HEK293 (cell line): ENCODE results near the gene MEX3A.

Experiments used
- GLIS2 ChIP-seq: fragments of 450-650 bp; formaldehyde crosslinking; IDR thresholded peaks from 2 replicates; pipeline ENCODE4 v1.5.1; 2016; ENCODE audit warnings: missing biosample characterization, missing genetic modification characterization
- KLF10 ChIP-seq: fragments of 450-650 bp; IDR thresholded peaks from 2 replicates; pipeline ENCODE4 v1.5.1; 2018; ENCODE audit warnings: missing biosample characterization, mild to moderate bottlenecking, missing genetic modification characterization
- KLF9 ChIP-seq: fragments of 450-650 bp; formaldehyde crosslinking; IDR thresholded peaks from 2 replicates; pipeline ENCODE4 v1.5.1; 2016; ENCODE audit warnings: missing biosample characterization, missing genetic modification characterization, low read depth
- SCRT1 ChIP-seq: fragments of 450-650 bp; formaldehyde crosslinking; IDR thresholded peaks from 2 replicates; pipeline ENCODE4 v1.5.1; 2016; ENCODE audit warnings: missing biosample characterization, missing genetic modification characterization, borderline replicate concordance
- ZBTB20 ChIP-seq: fragments of 450-650 bp; formaldehyde crosslinking; IDR thresholded peaks from 2 replicates; pipeline ENCODE4 v1.5.1; 2016; ENCODE audit warnings: missing biosample characterization, missing genetic modification characterization
- ZBTB21 ChIP-seq: fragments of 450-650 bp; formaldehyde crosslinking; IDR thresholded peaks from 2 replicates; pipeline ENCODE4 v1.5.1; 2017; ENCODE audit warnings: missing biosample characterization, missing genetic modification characterization
- ZNF211 ChIP-seq: fragments of 450-650 bp; formaldehyde crosslinking; IDR thresholded peaks from 2 replicates; pipeline ENCODE4 v1.5.1; 2016; ENCODE audit warnings: low read depth, missing biosample characterization, missing genetic modification characterization
- ZNF24 ChIP-seq: fragments of 450-650 bp; formaldehyde crosslinking; IDR thresholded peaks from 2 replicates; pipeline ENCODE4 v1.5.1; 2016; ENCODE audit warnings: missing biosample characterization, missing genetic modification characterization
- ZNF335 ChIP-seq: fragments of 450-650 bp; formaldehyde crosslinking; conservative IDR thresholded peaks from 2 replicates; pipeline ENCODE4 v1.5.1; 2016; ENCODE audit warnings: missing biosample characterization, missing genetic modification characterization
- ZNF473 ChIP-seq: fragments of 450-650 bp; formaldehyde crosslinking; IDR thresholded peaks from 2 replicates; pipeline ENCODE4 v1.5.1; 2017; ENCODE audit warnings: missing biosample characterization, missing genetic modification characterization
- ZNF518A ChIP-seq: fragments of 450-650 bp; formaldehyde crosslinking; conservative IDR thresholded peaks from 2 replicates; pipeline ENCODE4 v1.5.1; 2016; ENCODE audit warnings: low read depth, missing biosample characterization, missing genetic modification characterization
- ZNF629 ChIP-seq: fragments of 450-650 bp; formaldehyde crosslinking; IDR thresholded peaks from 2 replicates; pipeline ENCODE4 v1.5.1; 2017; ENCODE audit warnings: missing biosample characterization, missing genetic modification characterization
- ZNF76 ChIP-seq: fragments of 450-650 bp; formaldehyde crosslinking; IDR thresholded peaks from 2 replicates; pipeline ENCODE4; 2016; ENCODE audit warnings: low read depth, missing biosample characterization, missing genetic modification characterization, borderline replicate concordance
- ZXDB ChIP-seq: fragments of 450-650 bp; formaldehyde crosslinking; IDR thresholded peaks from 2 replicates; pipeline ENCODE4 v1.5.1; 2016; ENCODE audit warnings: missing biosample characterization, missing genetic modification characterization
- TF ChIP-seq, protein P1 (sequence below): fragments of 450-650 bp; formaldehyde crosslinking; conservative IDR thresholded peaks from 2 replicates; pipeline ENCODE4 v1.5.1; 2016; ENCODE audit warnings: low read depth, missing biosample characterization, missing genetic modification characterization
- TF ChIP-seq, protein P2 (sequence below): fragments of 450-650 bp; formaldehyde crosslinking; optimal IDR thresholded peaks from 2 replicates; pipeline ENCODE3; 2016; ENCODE audit warnings: missing biosample characterization, mild to moderate bottlenecking, missing genetic modification characterization
- TF ChIP-seq, protein P3 (sequence below): fragments of 450-650 bp; formaldehyde crosslinking; IDR thresholded peaks from 2 replicates; pipeline ENCODE4 v1.5.1; 2017; ENCODE audit warnings: missing biosample characterization, missing genetic modification characterization
- TF ChIP-seq, protein P4 (sequence below): fragments of 450-650 bp; formaldehyde crosslinking; IDR thresholded peaks from 2 replicates; pipeline ENCODE4 v1.5.1; 2016; ENCODE audit warnings: missing biosample characterization, missing genetic modification characterization
- TF ChIP-seq, protein P5 (sequence below): fragments of 450-650 bp; formaldehyde crosslinking; IDR thresholded peaks from 2 replicates; pipeline ENCODE4 v1.5.1; 2016; ENCODE audit warnings: missing biosample characterization, missing genetic modification characterization
- TF ChIP-seq, protein P6 (sequence below): fragments of 450-650 bp; formaldehyde crosslinking; IDR thresholded peaks from 2 replicates; pipeline ENCODE4 v1.5.1; 2017; ENCODE audit warnings: missing biosample characterization, missing genetic modification characterization

The MEX3A gene

GRCh38 chr1:156082309-156083091 lies at the start of gene MEX3A (continued):
- TF ChIP-seq, protein P1, sequence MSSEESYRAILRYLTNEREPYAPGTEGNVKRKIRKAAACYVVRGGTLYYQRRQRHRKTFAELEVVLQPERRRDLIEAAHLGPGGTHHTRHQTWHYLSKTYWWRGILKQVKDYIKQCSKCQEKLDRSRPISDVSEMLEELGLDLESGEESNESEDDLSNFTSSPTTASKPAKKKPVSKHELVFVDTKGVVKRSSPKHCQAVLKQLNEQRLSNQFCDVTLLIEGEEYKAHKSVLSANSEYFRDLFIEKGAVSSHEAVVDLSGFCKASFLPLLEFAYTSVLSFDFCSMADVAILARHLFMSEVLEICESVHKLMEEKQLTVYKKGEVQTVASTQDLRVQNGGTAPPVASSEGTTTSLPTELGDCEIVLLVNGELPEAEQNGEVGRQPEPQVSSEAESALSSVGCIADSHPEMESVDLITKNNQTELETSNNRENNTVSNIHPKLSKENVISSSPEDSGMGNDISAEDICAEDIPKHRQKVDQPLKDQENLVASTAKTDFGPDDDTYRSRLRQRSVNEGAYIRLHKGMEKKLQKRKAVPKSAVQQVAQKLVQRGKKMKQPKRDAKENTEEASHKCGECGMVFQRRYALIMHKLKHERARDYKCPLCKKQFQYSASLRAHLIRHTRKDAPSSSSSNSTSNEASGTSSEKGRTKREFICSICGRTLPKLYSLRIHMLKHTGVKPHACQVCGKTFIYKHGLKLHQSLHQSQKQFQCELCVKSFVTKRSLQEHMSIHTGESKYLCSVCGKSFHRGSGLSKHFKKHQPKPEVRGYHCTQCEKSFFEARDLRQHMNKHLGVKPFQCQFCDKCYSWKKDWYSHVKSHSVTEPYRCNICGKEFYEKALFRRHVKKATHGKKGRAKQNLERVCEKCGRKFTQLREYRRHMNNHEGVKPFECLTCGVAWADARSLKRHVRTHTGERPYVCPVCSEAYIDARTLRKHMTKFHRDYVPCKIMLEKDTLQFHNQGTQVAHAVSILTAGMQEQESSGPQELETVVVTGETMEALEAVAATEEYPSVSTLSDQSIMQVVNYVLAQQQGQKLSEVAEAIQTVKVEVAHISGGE: 0 out of 2 replicates have a peak, but pooled peaks have one; percentile 14
- TF ChIP-seq ZBTB20 (tag by site-specific recombination): peak; percentile 59
- TF ChIP-seq ZNF335: peak; percentile 100
- TF ChIP-seq KLF10 (tag by site-specific recombination): peak; percentile 87
- TF ChIP-seq, protein P2, sequence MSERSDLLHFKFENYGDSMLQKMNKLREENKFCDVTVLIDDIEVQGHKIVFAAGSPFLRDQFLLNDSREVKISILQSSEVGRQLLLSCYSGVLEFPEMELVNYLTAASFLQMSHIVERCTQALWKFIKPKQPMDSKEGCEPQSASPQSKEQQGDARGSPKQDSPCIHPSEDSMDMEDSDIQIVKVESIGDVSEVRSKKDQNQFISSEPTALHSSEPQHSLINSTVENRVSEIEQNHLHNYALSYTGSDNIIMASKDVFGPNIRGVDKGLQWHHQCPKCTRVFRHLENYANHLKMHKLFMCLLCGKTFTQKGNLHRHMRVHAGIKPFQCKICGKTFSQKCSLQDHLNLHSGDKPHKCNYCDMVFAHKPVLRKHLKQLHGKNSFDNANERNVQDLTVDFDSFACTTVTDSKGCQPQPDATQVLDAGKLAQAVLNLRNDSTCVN (tag by site-specific recombination): peak; percentile 92
- peak; percentile 5; the same call in 1 of the 2 replicates for TF ChIP-seq ZNF629 (tag by site-specific recombination)
- 0 out of 2 replicates have a peak, but pooled peaks have one; percentile 19 for TF ChIP-seq ZNF518A (tag by site-specific recombination)
- TF ChIP-seq KLF9 (tag by site-specific recombination): peak; percentile 81
- TF ChIP-seq, protein P3, sequence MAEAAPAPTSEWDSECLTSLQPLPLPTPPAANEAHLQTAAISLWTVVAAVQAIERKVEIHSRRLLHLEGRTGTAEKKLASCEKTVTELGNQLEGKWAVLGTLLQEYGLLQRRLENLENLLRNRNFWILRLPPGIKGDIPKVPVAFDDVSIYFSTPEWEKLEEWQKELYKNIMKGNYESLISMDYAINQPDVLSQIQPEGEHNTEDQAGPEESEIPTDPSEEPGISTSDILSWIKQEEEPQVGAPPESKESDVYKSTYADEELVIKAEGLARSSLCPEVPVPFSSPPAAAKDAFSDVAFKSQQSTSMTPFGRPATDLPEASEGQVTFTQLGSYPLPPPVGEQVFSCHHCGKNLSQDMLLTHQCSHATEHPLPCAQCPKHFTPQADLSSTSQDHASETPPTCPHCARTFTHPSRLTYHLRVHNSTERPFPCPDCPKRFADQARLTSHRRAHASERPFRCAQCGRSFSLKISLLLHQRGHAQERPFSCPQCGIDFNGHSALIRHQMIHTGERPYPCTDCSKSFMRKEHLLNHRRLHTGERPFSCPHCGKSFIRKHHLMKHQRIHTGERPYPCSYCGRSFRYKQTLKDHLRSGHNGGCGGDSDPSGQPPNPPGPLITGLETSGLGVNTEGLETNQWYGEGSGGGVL: peak; percentile 98
- TF ChIP-seq ZNF473 (tag by site-specific recombination): no peak
- 0 out of 2 replicates have a peak, but pooled peaks have one; percentile 26 for TF ChIP-seq ZBTB21
- TF ChIP-seq SCRT1 (tag by site-specific recombination): no peak
- TF ChIP-seq ZXDB (tag by site-specific recombination): peak; percentile 70; the same call in 1 of the 2 replicates
- TF ChIP-seq GLIS2 (tag by site-specific recombination): peak; percentile 88
- TF ChIP-seq ZNF24: peak; percentile 40
- peak; percentile 95 for TF ChIP-seq ZNF76
- TF ChIP-seq, protein P4, sequence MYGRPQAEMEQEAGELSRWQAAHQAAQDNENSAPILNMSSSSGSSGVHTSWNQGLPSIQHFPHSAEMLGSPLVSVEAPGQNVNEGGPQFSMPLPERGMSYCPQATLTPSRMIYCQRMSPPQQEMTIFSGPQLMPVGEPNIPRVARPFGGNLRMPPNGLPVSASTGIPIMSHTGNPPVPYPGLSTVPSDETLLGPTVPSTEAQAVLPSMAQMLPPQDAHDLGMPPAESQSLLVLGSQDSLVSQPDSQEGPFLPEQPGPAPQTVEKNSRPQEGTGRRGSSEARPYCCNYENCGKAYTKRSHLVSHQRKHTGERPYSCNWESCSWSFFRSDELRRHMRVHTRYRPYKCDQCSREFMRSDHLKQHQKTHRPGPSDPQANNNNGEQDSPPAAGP (tag by site-specific recombination): no peak
- TF ChIP-seq, protein P5, sequence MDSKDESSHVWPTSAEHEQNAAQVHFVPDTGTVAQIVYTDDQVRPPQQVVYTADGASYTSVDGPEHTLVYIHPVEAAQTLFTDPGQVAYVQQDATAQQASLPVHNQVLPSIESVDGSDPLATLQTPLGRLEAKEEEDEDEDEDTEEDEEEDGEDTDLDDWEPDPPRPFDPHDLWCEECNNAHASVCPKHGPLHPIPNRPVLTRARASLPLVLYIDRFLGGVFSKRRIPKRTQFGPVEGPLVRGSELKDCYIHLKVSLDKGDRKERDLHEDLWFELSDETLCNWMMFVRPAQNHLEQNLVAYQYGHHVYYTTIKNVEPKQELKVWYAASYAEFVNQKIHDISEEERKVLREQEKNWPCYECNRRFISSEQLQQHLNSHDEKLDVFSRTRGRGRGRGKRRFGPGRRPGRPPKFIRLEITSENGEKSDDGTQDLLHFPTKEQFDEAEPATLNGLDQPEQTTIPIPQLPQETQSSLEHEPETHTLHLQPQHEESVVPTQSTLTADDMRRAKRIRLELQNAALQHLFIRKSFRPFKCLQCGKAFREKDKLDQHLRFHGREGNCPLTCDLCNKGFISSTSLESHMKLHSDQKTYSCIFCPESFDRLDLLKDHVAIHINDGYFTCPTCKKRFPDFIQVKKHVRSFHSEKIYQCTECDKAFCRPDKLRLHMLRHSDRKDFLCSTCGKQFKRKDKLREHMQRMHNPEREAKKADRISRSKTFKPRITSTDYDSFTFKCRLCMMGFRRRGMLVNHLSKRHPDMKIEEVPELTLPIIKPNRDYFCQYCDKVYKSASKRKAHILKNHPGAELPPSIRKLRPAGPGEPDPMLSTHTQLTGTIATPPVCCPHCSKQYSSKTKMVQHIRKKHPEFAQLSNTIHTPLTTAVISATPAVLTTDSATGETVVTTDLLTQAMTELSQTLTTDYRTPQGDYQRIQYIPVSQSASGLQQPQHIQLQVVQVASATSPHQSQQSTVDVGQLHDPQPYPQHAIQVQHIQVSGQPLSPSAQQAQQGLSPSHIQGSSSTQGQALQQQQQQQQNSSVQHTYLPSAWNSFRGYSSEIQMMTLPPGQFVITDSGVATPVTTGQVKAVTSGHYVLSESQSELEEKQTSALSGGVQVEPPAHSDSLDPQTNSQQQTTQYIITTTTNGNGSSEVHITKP: peak; percentile 99
- TF ChIP-seq, protein P6, sequence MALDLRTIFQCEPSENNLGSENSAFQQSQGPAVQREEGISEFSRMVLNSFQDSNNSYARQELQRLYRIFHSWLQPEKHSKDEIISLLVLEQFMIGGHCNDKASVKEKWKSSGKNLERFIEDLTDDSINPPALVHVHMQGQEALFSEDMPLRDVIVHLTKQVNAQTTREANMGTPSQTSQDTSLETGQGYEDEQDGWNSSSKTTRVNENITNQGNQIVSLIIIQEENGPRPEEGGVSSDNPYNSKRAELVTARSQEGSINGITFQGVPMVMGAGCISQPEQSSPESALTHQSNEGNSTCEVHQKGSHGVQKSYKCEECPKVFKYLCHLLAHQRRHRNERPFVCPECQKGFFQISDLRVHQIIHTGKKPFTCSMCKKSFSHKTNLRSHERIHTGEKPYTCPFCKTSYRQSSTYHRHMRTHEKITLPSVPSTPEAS: peak; percentile 20; the same call in 1 of the 2 replicates
- no peak for TF ChIP-seq ZNF211 (tag by site-specific recombination)
